Trophoblast cell (in vitro differentiated cells and primary cell): ENCODE results near the gene MAGEF1.

Experiments used
- DNase-seq, 2 donors: peaks; one replicate each; pipeline ENCODE4 v3.0.0-alpha.2; 2016
- H2AFZ ChIP-seq: 2 replicates; pipeline ENCODE4 v1.6.1; 2013; ENCODE audit warnings: low read length, moderate library complexity, mild to moderate bottlenecking; ENCODE audit not compliant: insufficient read depth, poor library complexity
- H2AK5ac ChIP-seq: 2 replicates; pipeline ENCODE4 v1.6.1; 2013; ENCODE audit warnings: mild to moderate bottlenecking, low read length
- H2BK120ac ChIP-seq: 2 replicates; pipeline ENCODE4 v1.6.1; 2013; ENCODE audit warnings: low read length, mild to moderate bottlenecking, moderate library complexity; ENCODE audit not compliant: insufficient read depth, poor library complexity
- H2BK12ac ChIP-seq: 2 replicates; pipeline ENCODE4 v1.6.1; 2013; ENCODE audit warnings: mild to moderate bottlenecking, low read length, moderate library complexity
- H2BK5ac ChIP-seq: 2 replicates; pipeline ENCODE4 v1.6.1; 2013; ENCODE audit warnings: low read length, low read depth, moderate library complexity, mild to moderate bottlenecking; ENCODE audit not compliant: poor library complexity
- H3K14ac ChIP-seq: 2 replicates; pipeline ENCODE4 v1.6.1; 2013; ENCODE audit warnings: mild to moderate bottlenecking, low read length
- H3K18ac ChIP-seq: 2 replicates; pipeline ENCODE4 v1.6.1; 2013; ENCODE audit warnings: mild to moderate bottlenecking, low read length
- H3K23ac ChIP-seq: 2 replicates; pipeline ENCODE4 v1.6.1; 2013; ENCODE audit warnings: low read length
- H3K27ac ChIP-seq: 2 replicates; pipeline ENCODE4 v1.5.1; 2013; ENCODE audit warnings: low read depth, mild to moderate bottlenecking, inconsistent platforms, low read length, moderate library complexity
- H3K27me3 ChIP-seq: 2 replicates; pipeline ENCODE4 v1.6.1; 2013; ENCODE audit warnings: inconsistent platforms, mild to moderate bottlenecking, low read length, moderate library complexity; ENCODE audit not compliant: insufficient read depth
- H3K36me3 ChIP-seq, 2 experiments: 1 replicate in 1 of 2; 2 replicates in 1 of 2; pipeline ENCODE4 v1.6.1; 2013; ENCODE audit warnings: low read length in 2 of 2, mild to moderate bottlenecking in 2 of 2, moderate library complexity in 1 of 2; ENCODE audit not compliant: insufficient read depth in 2 of 2, control insufficient read depth in 1 of 2
- H3K4ac ChIP-seq: 2 replicates; pipeline ENCODE4 v1.6.1; 2013; ENCODE audit warnings: low read depth, mild to moderate bottlenecking, low read length, moderate library complexity
- H3K4me1 ChIP-seq, 2 experiments: 1 replicate in 1 of 2; 2 replicates in 1 of 2; pipeline ENCODE4 v1.6.1; 2013; ENCODE audit warnings: low read length in 2 of 2, mild to moderate bottlenecking in 2 of 2, moderate library complexity in 1 of 2; ENCODE audit not compliant: insufficient read depth in 2 of 2, control insufficient read depth in 1 of 2
- H3K4me2 ChIP-seq: 2 replicates; pipeline ENCODE4 v1.6.1; 2013; ENCODE audit warnings: inconsistent platforms, mild to moderate bottlenecking, low read length, moderate library complexity
- H3K4me3 ChIP-seq: 2 replicates; pipeline ENCODE4 v1.5.1; 2013; ENCODE audit warnings: mild to moderate bottlenecking, low read depth, low read length, inconsistent platforms
- H3K79me1 ChIP-seq: one replicate; pipeline ENCODE4 v1.6.1; 2013; ENCODE audit warnings: low read length
- H3K79me2 ChIP-seq: 2 replicates; pipeline ENCODE4 v1.6.1; 2013; ENCODE audit warnings: low read length, mild to moderate bottlenecking; ENCODE audit not compliant: control insufficient read depth, insufficient read depth, poor library complexity
- H3K9ac ChIP-seq: 2 replicates; pipeline ENCODE4 v1.6.1; 2013; ENCODE audit warnings: mild to moderate bottlenecking, low read length
- H3K9me3 ChIP-seq: 2 replicates; pipeline ENCODE4 v1.6.1; 2013; ENCODE audit warnings: low read depth, mild to moderate bottlenecking, control low read depth, inconsistent platforms, low read length; ENCODE audit not compliant: insufficient read depth
- H4K12ac ChIP-seq: 2 replicates; pipeline ENCODE4 v1.6.1; 2013; ENCODE audit warnings: low read depth, mild to moderate bottlenecking, low read length, moderate library complexity
- H4K8ac ChIP-seq: 2 replicates; pipeline ENCODE4 v1.6.1; 2013; ENCODE audit warnings: low read depth, mild to moderate bottlenecking, low read length, moderate library complexity
- H4K91ac ChIP-seq: one replicate; pipeline ENCODE4 v1.6.1; 2013; ENCODE audit warnings: low read depth, mild to moderate bottlenecking, low read length, moderate library complexity
- WGBS: extraction: QIAGEN DNeasy Blood & Tissue Kit; methylation state at CpG from one replicate; pipeline ENCODE4 v1.1.7; 2013; ENCODE audit warnings: missing lambda C conversion rate; ENCODE audit not compliant: insufficient read length, insufficient coverage; ENCODE audit errors: extremely low coverage; 5-methylcytosine and 5-hydroxymethylcytosine counted together

Gene MAGEF1

DNA sequence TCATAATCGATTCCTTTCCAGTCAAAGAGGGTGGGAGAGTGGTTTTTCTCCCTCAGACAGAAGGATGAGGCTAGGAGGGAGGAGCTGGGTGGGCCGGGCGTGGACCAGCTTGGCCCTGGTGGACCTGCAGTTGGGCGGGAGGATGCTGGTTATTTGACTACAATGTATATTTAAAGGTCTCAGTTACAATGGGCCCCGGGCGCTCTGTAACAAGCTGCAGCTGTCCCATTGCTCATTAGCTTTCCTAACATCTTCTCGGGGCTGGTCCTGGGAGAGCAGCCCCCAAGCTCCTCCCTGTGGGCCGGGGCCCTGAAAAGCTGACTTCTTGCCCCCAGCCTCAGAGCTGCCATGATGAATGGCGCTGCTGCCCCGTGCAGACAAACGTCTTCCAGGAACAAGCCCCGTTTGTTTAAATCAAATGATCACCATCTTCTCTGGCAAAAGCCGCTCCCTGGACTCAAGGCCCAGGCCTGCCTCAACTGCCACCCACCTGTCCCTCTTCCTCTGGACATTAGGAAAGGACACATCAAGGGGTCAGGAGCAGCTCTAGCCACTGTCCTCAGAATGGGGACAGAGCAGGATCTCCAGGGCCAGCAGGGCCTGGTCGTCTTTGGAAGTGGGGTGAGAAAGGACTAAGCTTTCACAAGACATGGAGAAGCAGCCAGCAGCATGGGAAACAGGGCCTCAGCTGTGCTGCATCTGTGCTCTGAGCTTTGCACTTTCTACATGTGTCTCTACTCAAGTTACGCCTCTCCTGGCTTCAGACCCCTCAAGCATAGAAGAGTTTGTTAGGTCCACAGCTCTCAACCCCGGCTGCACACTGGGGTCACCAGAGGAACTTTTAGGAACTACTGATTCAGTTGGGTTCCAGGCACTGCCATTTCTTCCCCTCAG is 38.6 kb downstream of the MAGEF1 start:
- H4K91ac ChIP-seq, result no peak overlapping the region
- peaks cover 2% of the 10 kb centered on the region for H3K9me3 ChIP-seq
- no peak overlapping the region for H3K4ac ChIP-seq
- no peak overlapping the region for H3K4me2 ChIP-seq
- no peak overlapping the region for H3K14ac ChIP-seq
- no peak overlapping the region for H3K27ac ChIP-seq
- WGBS, result no CpG with 5 or more reads among the region's 16 CpGs
- H2BK120ac ChIP-seq, result no peak overlapping the region
- DNase-seq, result no peak
- H2AK5ac ChIP-seq, result no peak overlapping the region
- H3K36me3 ChIP-seq, result no peaks in the 10 kb centered on the region
- H3K27me3 ChIP-seq, result no peaks in the 10 kb centered on the region
- H3K79me2 ChIP-seq, result no peaks in the 10 kb centered on the region
- no peak overlapping the region for H3K18ac ChIP-seq
- H2BK5ac ChIP-seq, result no peak overlapping the region
- no peak overlapping the region for H4K8ac ChIP-seq
- H3K79me1 ChIP-seq, result no peaks in the 10 kb centered on the region
- no peak overlapping the region for H3K4me3 ChIP-seq
- no peak overlapping the region for H3K9ac ChIP-seq
- peaks cover 12 to 21% of the 10 kb centered on the region in 2 experiments for H3K4me1 ChIP-seq
- H3K23ac ChIP-seq, result no peak overlapping the region
- H4K12ac ChIP-seq, result no peak overlapping the region
- no peak overlapping the region for H2AFZ ChIP-seq
- H2BK12ac ChIP-seq, result no peak overlapping the region

- H3K27ac ChIP-seq, result no peak overlapping the region
- H3K79me1 ChIP-seq, result no peaks in the 10 kb centered on the region
- no peak overlapping the region for H3K18ac ChIP-seq
- no peak overlapping the region for H3K9ac ChIP-seq
- no peak overlapping the region for H3K4me2 ChIP-seq
- H3K23ac ChIP-seq, result no peak overlapping the region
- H3K36me3 ChIP-seq, result no peaks in the 10 kb centered on the region
- H2BK120ac ChIP-seq, result no peak overlapping the region
- H3K27me3 ChIP-seq, result no peaks in the 10 kb centered on the region
- H3K4me3 ChIP-seq, result no peak overlapping the region
- no peaks in the 10 kb centered on the region for H3K79me2 ChIP-seq
- no peak overlapping the region for H2AK5ac ChIP-seq
- no peak overlapping the region for H2BK5ac ChIP-seq
- no peaks in the 10 kb centered on the region for H3K9me3 ChIP-seq
- no peak overlapping the region for H3K14ac ChIP-seq
- H2BK12ac ChIP-seq, result no peak overlapping the region
- H3K4me1 ChIP-seq, result peaks cover 12 to 21% of the 10 kb centered on the region in 2 experiments
- no peak overlapping the region for H3K4ac ChIP-seq
- H4K12ac ChIP-seq, result no peak overlapping the region
- H2AFZ ChIP-seq, result no peak overlapping the region
- H4K8ac ChIP-seq, result no peak overlapping the region
- no peak overlapping the region for H4K91ac ChIP-seq
- no peak for DNase-seq
- no CpG with 5 or more reads among the region's 9 CpGs for WGBS
Measured at GRCh38 chr3:184672335-184672734, 39.5 kb downstream of the MAGEF1 start.

DNA sequence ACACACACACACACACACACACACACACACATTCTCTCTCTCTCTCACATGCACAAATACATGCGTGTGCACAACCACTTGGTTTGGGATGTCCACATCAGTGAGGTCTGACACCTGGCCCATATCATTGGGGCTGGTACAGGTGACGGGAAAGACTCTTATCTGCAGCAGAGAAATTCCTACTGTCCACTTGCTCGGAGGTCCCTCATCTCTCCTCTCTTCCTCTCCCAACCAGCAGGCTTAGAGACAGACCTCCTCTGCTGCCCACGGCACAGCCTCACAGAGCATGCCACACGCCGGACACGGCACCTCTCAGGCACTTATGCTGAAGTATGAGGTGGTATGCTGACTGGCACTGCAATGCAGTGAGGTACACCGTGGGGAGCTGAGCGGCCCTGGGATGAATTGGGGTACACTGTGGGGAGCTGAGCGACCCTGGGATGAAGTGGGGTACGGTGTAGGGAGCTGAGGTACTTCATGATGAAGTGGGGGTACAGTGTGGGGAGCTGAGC is 41.7 kb downstream of the MAGEF1 start:
- H3K9ac ChIP-seq, result no peak overlapping the region
- no peak overlapping the region for H2BK12ac ChIP-seq
- no peaks in the 10 kb centered on the region for H3K36me3 ChIP-seq
- no peak overlapping the region for H3K23ac ChIP-seq
- no peak overlapping the region for H3K18ac ChIP-seq
- peaks cover 12 to 23% of the 10 kb centered on the region in 2 experiments for H3K4me1 ChIP-seq
- H3K4me2 ChIP-seq, result no peak overlapping the region
- H2BK120ac ChIP-seq, result no peak overlapping the region
- no peak overlapping the region for H4K8ac ChIP-seq
- no CpG with 5 or more reads among the region's 11 CpGs for WGBS
- no peaks in the 10 kb centered on the region for H3K79me2 ChIP-seq
- no peaks in the 10 kb centered on the region for H3K27me3 ChIP-seq
- no peak overlapping the region for H2AK5ac ChIP-seq
- H2BK5ac ChIP-seq, result no peak overlapping the region
- peak; percentile 91 to 93 for DNase-seq
- H3K9me3 ChIP-seq, result no peaks in the 10 kb centered on the region
- H3K4me3 ChIP-seq, result no peak overlapping the region
- H3K4ac ChIP-seq, result no peak overlapping the region
- H3K27ac ChIP-seq, result no peak overlapping the region
- H3K14ac ChIP-seq, result no peak overlapping the region
- no peak overlapping the region for H2AFZ ChIP-seq
- no peaks in the 10 kb centered on the region for H3K79me1 ChIP-seq
- no peak overlapping the region for H4K91ac ChIP-seq
- no peak overlapping the region for H4K12ac ChIP-seq

DNA sequence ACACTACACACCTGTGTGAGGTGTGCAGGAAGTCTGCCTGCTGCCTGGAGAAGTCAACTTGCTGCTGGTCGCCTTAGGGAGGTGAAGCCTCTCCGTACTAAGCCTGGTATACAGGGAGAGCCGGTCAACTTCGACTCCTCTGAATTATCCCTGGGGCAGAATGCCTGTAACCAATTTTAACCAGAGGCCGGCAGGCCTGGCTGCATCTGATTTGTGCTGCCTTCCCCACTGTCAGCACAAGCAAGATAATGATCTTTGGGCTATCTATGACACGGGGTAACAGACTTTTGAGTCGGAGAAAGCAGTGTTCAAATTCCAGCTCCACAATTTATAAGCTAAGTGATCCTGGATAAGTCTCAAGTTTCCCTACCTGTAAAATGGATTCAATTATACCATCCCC is 42.3 kb downstream of the MAGEF1 start:
- Histone ChIP-seq H4K91ac (no peak overlapping the region), H3K27ac (no peak overlapping the region), H3K79me1 (no peaks in the 10 kb centered on the region), H3K27me3 (no peaks in the 10 kb centered on the region), H2AK5ac (no peak overlapping the region), H3K23ac (no peak overlapping the region), H4K12ac (no peak overlapping the region), H2BK12ac (no peak overlapping the region), H3K9me3 (no peaks in the 10 kb centered on the region), H3K79me2 (no peaks in the 10 kb centered on the region), H4K8ac (no peak overlapping the region), H2BK120ac (no peak overlapping the region), H3K9ac (no peak overlapping the region), H3K4me3 (no peak overlapping the region), H3K18ac (no peak overlapping the region), H2BK5ac (no peak overlapping the region), H3K36me3 (no peaks in the 10 kb centered on the region), H3K4ac (no peak overlapping the region), H2AFZ (no peak overlapping the region), H3K4me2 (no peak overlapping the region), H3K14ac (no peak overlapping the region), H3K4me1 (peaks cover 9 to 19% of the 10 kb centered on the region in 2 experiments)
- no CpG with 5 or more reads among the region's 7 CpGs for WGBS
- DNase-seq, result peak; percentile 83 to 89
